DOHH2 (cell line): ENCODE results near the gene SIGLEC6.

ENCODE experiments used
- H3F3A ChIP-seq: fragments of 200-600 bp; sonication (generic), shearing (Covaris generic); 2 replicates; pipeline ENCODE4 v1.6.0; 2016; ENCODE audit warnings: antibody characterized with exemption, mild to moderate bottlenecking; ENCODE audit not compliant: control insufficient read depth, insufficient read depth
- H3K27ac ChIP-seq: fragments of 200-600 bp; sonication (generic); 2 replicates; pipeline ENCODE4 v1.5.1; 2014; ENCODE audit warnings: low read depth, mild to moderate bottlenecking, low read length, moderate library complexity
- H3K27me3 ChIP-seq: fragments of 200-600 bp; sonication (generic); 2 replicates; pipeline ENCODE4 v1.6.1; 2014; ENCODE audit warnings: mild to moderate bottlenecking, low read length, mixed read lengths; ENCODE audit not compliant: control insufficient read depth
- H3K36me3 ChIP-seq: fragments of 200-600 bp; sonication (generic); 2 replicates; pipeline ENCODE4 v1.6.1; 2014; ENCODE audit warnings: mild to moderate bottlenecking, low read length, moderate library complexity, mixed read lengths; ENCODE audit not compliant: control insufficient read depth
- H3K4me1 ChIP-seq: fragments of 200-600 bp; sonication (generic); 2 replicates; pipeline ENCODE4 v1.6.1; 2014; ENCODE audit warnings: mild to moderate bottlenecking, low read length, mixed read lengths; ENCODE audit not compliant: control insufficient read depth
- H3K4me2 ChIP-seq: fragments of 200-600 bp; sonication (generic); 2 replicates; pipeline ENCODE4 v1.6.0; 2014; ENCODE audit warnings: mild to moderate bottlenecking, low read length, moderate library complexity
- H3K4me3 ChIP-seq: fragments of 200-600 bp; sonication (generic); 2 replicates; pipeline ENCODE4 v1.5.1; 2014; ENCODE audit warnings: mild to moderate bottlenecking, low read length, mixed read lengths
- H3K79me2 ChIP-seq: fragments of 200-600 bp; sonication (generic); 2 replicates; pipeline ENCODE4 v1.6.1; 2014; ENCODE audit warnings: mild to moderate bottlenecking, low read length, mixed read lengths; ENCODE audit not compliant: control insufficient read depth
- H3K9me2 ChIP-seq: fragments of 200-600 bp; sonication (generic); replicated peaks from 2 replicates; pipeline ENCODE4 v1.6.1; 2014; ENCODE audit warnings: mild to moderate bottlenecking, low read length, mixed read lengths; ENCODE audit not compliant: control insufficient read depth
- H3K9me3 ChIP-seq: fragments of 200-600 bp; sonication (generic); 2 replicates; pipeline ENCODE4 v1.6.1; 2014; ENCODE audit warnings: antibody characterized with exemption, low read length, mixed read lengths; ENCODE audit not compliant: control insufficient read depth, insufficient read depth
- H4K20me1 ChIP-seq: fragments of 200-600 bp; sonication (generic); 2 replicates; pipeline ENCODE4 v1.6.0; 2014; ENCODE audit warnings: low read depth, mild to moderate bottlenecking, antibody characterized with exemption, low read length, moderate library complexity; ENCODE audit not compliant: control insufficient read depth, insufficient read depth
- EZH2phosphoT487 ChIP-seq: fragments of 200-600 bp; sonication (generic); IDR thresholded peaks from 2 replicates; pipeline ENCODE4 v1.6.1; 2017; ENCODE audit warnings: borderline replicate concordance, mild to moderate bottlenecking, antibody characterized with exemption, low read length, moderate library complexity, mixed read lengths
- TF ChIP-seq, protein P1 (sequence below): fragments of 200-600 bp; sonication (generic); IDR thresholded peaks from one replicate; pipeline ENCODE4 v1.5.1; 2014; ENCODE audit warnings: antibody characterized with exemption, mild to moderate bottlenecking, low read depth, low read length; ENCODE audit not compliant: poor library complexity, severe bottlenecking

The SIGLEC6 gene

DNA sequence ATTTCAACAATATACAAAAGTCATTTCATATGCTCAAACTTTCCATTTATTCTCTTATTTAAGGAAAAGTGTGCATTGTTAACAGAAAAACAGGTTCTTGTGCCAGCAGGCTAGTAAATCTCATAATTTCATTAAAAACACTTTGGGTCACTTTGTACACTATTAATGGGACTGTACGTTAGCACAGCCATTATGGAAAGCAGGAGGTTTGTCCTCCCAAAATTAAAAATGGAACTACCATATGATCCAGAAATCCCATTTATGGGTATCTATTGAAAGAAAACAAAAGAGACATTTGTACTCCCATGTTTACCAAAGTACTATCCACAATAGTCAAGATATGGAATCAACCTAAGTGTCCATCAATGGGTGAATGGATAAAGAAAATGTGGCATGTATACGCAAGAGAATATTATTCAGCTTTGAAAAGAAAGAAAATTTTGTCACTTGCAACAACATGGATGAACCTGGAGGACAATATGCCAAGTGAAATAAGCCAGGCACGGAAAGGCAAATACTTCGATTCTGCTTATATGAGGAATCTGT, 8.4 kb upstream of the SIGLEC6 start:
- Histone ChIP-seq H3K9me2 (no peaks in the 10 kb centered on the region), H3K4me3 (no peak overlapping the region), H3K79me2 (no peaks in the 10 kb centered on the region), H3K36me3 (no peaks in the 10 kb centered on the region), H4K20me1 (no peaks in the 10 kb centered on the region), H3K4me1 (no peaks in the 10 kb centered on the region), H3K27me3 (peaks cover 11% of the 10 kb centered on the region), H3K9me3 (no peaks in the 10 kb centered on the region), H3F3A (no peaks in the 10 kb centered on the region), H3K27ac (no peak overlapping the region), H3K4me2 (no peak overlapping the region)
- no peak for TF ChIP-seq EZH2phosphoT487
- TF ChIP-seq, protein P1, sequence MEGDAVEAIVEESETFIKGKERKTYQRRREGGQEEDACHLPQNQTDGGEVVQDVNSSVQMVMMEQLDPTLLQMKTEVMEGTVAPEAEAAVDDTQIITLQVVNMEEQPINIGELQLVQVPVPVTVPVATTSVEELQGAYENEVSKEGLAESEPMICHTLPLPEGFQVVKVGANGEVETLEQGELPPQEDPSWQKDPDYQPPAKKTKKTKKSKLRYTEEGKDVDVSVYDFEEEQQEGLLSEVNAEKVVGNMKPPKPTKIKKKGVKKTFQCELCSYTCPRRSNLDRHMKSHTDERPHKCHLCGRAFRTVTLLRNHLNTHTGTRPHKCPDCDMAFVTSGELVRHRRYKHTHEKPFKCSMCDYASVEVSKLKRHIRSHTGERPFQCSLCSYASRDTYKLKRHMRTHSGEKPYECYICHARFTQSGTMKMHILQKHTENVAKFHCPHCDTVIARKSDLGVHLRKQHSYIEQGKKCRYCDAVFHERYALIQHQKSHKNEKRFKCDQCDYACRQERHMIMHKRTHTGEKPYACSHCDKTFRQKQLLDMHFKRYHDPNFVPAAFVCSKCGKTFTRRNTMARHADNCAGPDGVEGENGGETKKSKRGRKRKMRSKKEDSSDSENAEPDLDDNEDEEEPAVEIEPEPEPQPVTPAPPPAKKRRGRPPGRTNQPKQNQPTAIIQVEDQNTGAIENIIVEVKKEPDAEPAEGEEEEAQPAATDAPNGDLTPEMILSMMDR: no peak

DNA sequence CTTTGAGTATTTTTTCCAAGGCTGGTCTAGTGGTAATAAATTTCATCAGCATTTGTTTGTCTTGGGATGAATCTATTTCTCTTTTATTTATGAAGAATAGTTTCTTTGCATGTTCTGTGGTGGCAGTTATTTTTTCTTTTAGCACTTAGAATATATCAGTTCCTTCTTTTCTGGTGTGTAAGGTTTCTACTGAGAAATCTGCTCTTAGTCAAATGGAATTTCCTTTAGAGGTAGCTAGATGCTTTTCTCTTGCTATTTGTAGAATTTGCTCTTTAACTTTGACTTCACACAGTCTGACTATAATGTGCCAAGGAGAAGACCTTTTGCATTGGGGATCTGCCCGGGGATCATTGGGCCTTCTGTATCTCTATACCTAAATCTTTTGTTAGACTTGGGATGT, 4.1 kb upstream of the SIGLEC6 start:
- H3F3A ChIP-seq: no peaks in the 10 kb centered on the region
- H3K36me3 ChIP-seq: no peaks in the 10 kb centered on the region
- no peaks in the 10 kb centered on the region for H3K9me3 ChIP-seq
- TF ChIP-seq, protein P1: no peak
- no peak for TF ChIP-seq EZH2phosphoT487
- H3K4me2 ChIP-seq: no peak overlapping the region
- no peaks in the 10 kb centered on the region for H3K79me2 ChIP-seq
- no peaks in the 10 kb centered on the region for H3K4me1 ChIP-seq
- no peak overlapping the region for H3K4me3 ChIP-seq
- no peaks in the 10 kb centered on the region for H3K9me2 ChIP-seq
- H3K27me3 ChIP-seq: peaks cover 8% of the 10 kb centered on the region; the same call in 1 of the 2 replicates
- no peaks in the 10 kb centered on the region for H4K20me1 ChIP-seq
- H3K27ac ChIP-seq: no peak overlapping the region

DNA sequence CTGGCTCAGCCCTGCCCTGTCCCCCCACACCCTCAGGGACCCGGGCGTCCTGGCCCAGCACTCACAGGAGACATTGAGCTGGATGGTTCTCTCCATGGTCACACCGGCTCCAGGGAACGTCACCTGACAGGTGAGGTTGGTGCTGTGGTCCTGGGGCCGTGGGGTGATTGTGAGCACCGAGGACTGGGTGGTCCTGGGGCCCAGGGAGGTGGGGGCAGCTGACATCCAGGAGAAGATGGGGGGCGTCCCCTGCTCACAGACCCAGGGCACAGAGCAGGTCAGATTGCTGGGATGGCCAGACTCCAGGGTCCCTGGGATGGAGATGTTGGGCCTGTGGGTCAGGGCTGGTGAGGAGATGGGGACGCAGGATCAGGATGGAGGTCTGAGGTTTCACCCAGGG, 854 bp downstream of the SIGLEC6 start:
- Histone ChIP-seq H4K20me1 (no peaks in the 10 kb centered on the region), H3K4me2 (no peak overlapping the region), H3K9me3 (no peaks in the 10 kb centered on the region), H3K27ac (no peak overlapping the region), H3K9me2 (no peaks in the 10 kb centered on the region), H3K36me3 (no peaks in the 10 kb centered on the region), H3K79me2 (no peaks in the 10 kb centered on the region), H3K4me1 (no peaks in the 10 kb centered on the region), H3K27me3 (peaks cover 21% of the 10 kb centered on the region), H3K4me3 (no peak overlapping the region), H3F3A (no peaks in the 10 kb centered on the region)
- TF ChIP-seq, protein P1: no peak
- no peak for TF ChIP-seq EZH2phosphoT487
